Activated T-cell treated with anti-CD3 and anti-CD28 coated beads for 1 hour (primary cell): ENCODE results near the gene GOLGA6L7.
"Not testable (repeated sequence)": the region's sequence is repeated elsewhere in the genome, so short reads cannot be mapped to it uniquely, and the experiment has no call there.

Source experiments
- DNase-seq: peaks from one replicate; pipeline ENCODE4 v3.0.0-alpha.2; 2020; ENCODE audit warnings: low read depth

The GOLGA6L7 gene

DNA sequence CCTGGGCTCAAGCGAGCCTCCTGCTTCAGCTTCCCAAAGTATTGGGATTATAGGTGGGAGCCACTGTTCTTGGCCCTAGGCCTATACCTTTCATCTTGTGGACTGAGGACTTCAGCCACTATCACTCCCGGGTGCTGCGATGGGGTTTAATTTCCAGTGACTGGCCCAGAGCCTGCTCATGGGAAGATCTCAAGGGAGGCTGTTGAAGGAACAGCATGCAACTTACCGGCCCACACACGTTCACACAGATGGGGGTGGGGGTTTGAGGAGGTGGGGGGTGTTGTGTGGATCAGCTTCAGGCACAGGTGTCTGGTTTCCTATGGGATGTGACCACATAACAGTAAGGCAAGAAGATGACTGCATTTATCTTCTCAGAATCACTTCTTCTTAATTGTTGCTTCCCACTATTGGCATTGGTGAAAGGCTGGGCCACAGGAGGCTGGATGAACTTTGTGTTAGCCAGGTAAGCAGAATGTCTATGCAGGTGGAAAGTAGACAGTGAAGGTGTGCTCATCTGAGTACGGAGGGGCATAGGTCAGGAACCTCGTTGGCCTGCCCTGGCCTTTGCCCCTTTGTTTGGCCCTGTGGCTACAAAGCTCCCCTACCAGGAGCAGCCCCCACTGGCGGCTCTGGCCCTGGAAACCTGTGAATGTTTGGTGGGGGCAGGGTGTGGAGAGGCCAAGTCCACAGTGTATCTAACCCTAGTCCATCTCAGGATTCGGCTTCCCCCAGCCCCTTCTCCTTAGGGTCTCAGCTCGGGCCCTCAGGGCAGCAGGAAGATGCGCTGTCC is 35.9 kb upstream of the GOLGA6L7 start:
- DNase-seq = no peak

DNA sequence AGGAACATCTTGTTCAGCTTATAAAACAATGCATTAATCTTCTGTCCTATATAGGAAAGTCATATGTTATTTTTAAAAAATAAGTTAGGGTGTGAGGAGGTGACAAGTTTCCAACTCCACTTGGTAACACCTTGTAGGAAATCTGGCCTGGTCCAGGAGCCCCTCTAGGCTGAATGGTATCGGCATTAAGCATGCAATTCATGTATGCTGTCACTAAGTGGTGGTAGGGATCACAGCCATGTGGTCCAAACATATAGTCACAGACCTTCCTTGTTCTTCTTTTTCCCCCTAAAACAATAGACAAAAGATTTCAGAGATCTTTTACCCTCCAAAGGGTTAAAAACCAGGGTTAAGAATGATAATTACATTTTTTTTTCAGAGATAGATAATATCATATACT is 33.2 kb upstream of the GOLGA6L7 start:
- DNase-seq = no peak

DNA sequence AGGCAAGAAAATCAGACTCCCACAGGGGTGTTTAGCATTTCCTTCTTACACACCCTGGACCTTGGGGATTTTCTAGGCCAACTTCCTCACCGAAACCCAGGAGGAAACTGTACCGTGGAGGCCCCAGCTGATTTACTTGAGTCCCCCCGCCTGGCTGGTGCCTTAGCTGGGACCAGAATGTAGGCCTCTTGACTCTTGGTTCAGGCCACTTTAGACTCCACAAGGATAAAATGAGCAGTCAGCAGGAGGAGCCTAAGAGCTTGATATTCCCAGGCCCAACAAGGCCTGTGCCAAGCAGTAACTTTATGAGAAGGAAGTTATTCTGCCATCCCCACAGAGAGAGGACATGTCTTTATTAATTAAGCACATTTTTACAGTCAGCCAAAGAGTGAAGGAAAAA is 32.7 kb upstream of the GOLGA6L7 start:
- no peak for DNase-seq

DNA sequence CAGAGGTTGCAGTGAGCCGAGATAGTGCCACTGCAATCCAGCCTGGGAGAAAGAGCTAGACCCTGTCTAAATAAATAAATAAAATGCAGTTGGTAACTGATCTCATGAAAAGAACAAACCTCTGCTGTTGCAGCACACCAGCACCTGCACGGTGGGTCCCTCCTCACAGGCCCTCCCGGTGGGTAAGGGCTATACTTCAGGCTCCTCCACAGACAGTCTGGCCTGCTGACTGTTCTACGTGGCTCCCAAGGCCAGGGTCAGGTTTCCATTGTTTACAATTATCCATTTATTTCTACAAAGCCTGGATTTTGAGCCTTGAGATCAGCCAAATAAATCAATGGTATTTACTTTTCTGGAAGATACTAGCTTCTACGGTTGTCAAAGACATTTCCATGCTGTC is 32.2 kb upstream of the GOLGA6L7 start:
- DNase-seq = no peak

DNA sequence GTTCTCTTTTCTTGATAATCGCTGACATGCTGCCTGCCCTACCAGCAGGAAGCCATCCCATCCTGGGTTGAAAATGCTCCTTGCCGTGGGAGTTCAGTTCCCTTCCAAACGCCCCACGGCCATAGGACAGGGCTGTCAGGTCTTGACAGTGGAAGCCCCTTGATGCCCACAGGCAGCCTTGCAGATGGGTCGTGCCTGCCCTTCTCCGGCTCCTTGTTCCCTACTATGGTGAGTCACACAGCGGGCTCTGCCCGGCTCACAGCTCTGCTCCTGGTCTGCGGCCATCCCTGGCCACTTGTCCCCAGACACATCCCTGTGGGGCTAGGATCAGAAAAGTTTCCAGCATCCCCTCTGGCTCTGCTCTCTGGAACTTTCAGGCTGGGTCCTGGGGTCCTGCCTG is 31.1 kb upstream of the GOLGA6L7 start:
- DNase-seq = no peak

DNA sequence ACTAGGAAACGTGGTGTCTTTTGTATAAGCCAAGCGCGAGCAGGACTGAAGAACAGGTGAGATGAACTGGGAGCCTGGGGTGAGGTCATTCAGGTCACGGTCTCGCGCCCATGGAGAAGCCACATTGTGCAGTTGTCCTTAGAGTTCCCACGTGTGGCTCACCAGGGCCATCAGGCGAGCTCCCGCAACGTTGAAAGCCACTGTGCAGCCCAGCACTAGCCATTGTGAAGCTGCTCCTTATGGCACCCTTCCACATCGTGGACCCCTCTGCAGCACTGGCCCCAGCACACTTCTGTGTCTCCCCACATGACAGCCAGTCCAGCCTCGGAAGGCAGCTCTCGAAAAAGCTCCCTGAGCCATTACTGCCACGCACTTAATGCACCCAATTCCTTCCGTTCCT is 29.8 kb upstream of the GOLGA6L7 start:
- DNase-seq = no peak

DNA sequence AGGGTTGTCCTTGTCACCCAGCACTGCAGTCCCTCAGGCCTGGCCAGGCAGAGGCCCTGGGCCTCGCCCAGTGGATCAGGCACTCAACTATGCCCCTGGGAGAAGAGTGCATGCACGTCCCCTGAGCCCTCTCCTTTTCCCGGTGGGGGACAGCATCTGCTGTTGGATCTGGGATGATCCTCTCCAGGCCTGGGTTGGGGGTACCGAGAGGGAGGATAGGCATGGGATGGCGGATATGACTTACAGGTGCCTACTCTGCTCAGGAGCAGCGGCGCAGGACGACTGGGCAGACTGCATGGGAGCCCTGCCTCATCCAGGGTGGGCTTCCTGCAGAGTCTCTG is 28.4 kb upstream of the GOLGA6L7 start:
- no peak for DNase-seq

DNA sequence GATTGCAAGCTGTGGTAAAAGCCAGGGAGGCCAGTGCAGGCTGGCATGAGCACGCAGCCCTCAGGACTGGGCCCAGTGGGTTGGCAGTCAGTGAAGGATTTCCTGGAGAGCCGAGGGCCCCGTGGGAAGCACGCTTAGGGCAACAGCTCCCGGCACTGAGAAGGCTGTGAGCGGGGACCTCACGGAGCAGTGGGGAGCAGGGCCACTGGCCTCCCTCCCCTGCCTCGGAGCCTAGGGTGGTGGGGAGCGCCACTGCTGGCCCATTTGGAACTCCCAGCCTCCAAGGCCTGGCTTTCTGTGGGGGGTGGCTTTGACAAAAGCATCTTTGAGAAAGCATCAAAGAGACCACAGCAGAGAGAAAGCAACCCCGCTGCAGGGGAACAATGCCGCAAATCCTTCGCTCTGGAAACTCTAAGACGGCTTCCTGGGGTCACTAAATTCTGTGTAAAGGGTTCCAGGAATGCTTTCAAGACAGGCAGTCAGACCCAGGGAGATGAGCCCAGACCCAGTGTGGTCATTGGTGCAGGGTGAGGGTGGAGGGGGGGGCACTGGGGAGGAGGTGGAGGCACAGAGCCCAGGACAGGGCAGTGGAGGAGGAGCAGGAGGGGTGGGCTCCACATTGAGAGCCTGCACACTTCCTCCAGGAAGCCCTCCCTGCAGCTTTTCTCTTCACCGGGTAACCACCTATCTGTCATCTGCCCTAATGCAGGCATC is 27.8 kb upstream of the GOLGA6L7 start:
- no peak for DNase-seq

DNA sequence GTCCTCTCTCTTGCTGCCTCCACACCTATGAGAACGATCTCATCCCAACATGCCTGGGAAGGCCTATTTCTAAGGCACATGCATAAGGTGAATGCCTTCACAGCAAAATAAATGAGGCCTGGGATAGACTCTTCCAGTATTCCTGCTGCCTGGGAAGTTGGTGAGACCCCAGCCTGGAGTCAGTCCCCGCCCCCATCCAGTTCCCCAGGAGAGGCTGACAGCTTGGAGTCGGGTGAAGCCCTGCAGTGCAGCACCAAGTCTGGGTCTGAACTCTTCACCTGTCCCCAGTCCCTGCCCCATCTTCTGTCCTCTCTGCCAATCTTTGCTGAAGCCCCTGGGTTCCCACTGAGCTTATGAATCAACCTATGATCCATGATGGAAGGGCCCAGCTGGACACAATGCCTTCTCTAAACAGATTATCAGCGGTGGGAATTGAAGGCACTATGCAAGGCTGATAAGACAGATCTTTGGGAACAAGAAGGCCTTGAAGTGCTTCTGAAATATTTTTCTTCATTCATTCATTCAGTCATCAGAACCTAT is 27.1 kb upstream of the GOLGA6L7 start:
- no peak for DNase-seq

DNA sequence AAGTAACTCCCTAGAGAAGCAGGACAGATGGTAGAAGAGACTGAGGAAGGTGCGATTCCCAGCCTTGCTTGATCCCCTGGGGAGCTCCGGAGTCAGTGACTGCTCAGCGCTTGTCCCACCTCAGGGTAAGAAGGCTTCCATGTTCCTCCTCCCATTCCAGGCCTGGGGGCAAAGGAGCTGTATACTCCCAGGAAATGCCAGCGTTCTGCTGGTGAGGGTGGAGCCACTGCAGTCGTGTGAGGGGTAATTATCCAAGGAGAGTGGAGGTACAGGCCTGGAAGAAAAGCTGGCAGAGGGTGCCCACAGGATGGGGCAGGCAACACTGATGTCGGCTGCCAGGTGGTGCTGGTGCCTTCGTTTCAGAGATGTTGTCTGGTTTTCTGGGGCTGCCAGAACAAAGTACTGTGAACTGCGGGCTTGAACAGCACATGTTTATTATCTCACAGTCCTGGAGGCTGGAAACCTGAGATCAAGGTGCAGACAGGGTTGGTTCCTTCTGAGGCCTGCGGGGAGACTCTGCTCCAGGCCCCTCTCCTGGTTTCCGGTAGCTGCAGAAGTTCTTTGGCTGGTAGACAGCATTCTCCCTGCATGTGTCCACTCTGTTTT is 25.2 kb upstream of the GOLGA6L7 start:
- no peak for DNase-seq

DNA sequence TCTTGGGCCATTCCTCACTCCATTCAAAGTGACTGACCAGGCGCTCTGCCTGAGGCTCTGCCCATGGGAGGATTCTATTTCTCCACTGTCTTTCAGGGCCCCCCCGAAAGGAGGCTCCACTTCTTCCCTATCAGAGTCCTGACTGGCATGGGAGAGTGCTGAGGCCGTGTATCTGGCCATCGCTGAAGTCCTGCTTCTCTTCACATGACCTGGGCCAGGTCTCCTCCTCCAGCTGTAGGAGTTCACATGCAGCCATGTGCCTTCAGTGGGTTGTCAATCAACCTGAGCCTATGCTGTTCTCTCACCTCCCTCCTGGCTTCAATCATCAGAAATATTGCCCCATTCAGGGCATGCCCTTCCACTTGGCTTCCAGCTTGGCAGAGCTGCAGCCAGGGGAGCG is 24.6 kb upstream of the GOLGA6L7 start:
- no peak for DNase-seq

DNA sequence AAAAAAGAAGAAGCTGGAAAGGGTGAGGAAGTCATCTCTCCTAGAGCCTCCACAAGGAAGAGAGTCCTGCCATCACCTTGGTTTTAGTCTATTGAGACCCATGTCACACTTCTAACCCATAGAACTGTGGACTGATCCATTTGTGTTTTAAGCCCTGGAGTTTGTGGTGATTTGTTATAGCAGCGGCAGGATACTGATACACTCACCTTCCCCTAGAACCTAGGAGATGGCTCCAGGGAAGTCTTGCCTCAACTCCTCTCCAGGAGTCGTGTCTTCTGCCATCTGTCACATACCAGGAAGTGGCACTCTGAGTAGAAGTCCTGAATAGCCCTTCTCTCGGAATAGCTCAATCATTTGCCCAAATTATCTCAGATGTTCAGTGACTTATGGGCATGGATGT is 22.7 kb upstream of the GOLGA6L7 start:
- no peak for DNase-seq

DNA sequence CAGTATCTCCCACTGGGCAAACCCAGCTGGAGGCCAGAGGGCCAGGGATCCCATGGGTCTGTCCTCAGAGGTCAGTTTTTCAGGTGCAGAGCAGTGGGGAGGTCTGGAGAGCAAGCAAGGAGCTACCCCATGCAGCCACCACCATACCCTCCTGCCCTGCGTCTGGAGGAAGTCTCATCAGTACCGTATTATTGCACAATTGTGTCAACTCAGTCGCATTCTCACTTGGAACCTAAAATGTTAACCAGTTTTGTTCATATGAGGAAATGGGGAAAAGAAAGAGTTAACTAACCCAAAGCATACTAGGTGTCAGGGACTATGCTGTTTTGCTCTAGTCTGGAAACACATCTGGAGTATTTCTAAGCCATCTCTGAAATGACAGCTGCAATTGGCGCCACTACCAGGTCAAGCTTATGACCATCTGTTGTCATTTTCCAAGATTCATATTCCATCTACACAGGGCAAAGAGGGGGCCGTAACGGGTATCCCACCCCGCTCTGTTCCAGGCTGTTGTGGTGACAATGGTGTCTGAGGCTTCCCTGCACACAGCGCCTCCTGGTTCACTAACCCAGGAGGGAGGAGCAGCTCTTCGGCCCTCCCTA is 20.4 kb upstream of the GOLGA6L7 start:
- no peak for DNase-seq

DNA sequence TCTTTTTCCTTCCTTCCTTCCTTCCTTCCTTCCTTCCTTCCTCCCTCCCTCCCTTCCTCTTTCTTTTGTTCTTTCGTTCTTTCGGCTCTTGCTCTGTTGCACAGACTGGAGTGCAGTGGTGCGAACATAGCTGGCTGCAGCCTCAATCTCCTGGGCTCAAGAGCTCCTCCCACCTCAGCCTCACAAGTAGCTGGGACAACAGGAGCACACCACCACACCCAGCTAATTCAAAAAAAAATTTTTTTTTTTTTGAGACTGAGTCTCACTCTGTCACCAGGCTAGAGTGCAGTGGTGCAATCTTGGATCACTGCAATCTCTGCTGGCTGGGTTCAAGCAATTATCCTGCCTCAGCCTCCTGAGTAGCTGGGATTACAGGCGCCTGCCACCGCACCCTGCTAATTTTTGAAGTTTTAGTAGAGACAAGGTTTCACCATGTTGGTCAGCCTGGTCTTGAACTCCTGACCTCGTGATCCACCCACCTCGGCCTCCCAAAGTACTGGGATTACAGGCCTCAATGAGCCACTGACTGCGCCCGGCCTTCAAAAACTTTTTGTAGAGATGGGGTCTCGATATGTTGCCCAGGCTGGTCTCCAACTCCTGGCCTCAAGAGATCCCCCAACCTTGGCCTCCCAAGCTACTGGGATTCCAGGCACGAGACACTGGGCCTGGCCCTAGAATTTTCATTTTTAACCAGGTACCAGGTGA is 13.3 kb upstream of the GOLGA6L7 start:
- DNase-seq = not testable (repeated sequence)

DNA sequence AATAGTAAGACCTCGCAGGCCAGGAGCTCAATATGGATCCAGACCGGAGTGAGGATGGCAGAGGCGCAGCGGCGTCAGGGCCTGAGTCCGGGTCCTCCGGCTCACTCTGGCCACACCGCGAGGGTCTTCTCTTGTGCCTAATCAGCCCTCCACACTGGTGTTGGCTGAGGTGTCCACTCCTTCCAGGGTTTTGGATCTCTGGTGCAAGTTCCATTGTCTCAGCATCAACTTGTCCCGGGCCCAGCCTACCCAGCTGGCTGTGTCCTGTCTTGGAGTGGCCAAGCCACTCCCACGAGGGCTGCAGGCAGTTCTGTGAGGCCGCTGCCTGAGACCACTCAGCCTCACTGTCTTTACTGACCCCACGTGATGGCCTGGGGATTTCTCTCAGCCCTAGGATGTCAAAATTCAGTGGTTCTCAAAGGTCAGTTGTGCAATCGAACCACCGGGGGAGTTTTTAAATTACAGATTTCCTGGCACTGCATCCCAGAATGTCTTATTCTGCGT is 12.6 kb upstream of the GOLGA6L7 start:
- no peak for DNase-seq

DNA sequence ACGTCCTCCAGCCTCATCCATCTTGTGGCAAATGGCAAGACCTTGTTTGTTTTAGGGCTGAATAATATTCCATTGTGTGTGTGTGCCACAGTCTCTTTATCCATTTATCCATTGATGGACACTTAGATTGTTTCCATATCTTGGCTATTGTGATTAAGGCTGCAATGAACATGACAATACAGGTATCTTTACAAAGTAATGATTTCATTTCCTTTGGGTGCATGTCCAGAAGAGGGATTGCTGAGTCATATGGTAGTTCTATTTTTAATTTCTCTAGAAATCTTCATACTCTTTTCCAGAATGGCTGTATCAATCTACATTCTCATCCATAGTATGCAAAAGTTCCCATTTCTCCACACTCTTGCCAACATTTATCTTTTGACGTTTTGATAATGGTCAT is 6.1 kb upstream of the GOLGA6L7 start:
- DNase-seq = not testable (repeated sequence)

DNA sequence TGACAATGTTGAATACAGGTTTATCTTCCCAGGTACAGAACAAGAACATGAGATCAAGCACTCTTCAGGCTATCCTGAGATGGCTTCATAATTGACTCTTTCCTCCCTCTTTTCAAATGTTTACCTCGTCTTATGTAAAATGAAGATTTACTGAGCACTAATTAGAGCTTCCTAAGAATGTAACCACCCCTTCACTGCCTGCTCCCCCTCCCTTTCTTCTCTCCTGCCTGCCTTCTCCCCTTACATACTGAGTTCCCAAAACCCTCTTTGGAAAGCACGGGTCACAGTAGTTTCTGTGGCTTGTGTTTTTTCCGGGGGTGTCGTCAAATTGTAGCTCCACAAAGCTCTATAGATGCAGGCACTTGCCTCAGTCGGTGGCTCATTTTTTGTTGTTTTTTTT is 5.2 kb upstream of the GOLGA6L7 start:
- not testable (repeated sequence) for DNase-seq

DNA sequence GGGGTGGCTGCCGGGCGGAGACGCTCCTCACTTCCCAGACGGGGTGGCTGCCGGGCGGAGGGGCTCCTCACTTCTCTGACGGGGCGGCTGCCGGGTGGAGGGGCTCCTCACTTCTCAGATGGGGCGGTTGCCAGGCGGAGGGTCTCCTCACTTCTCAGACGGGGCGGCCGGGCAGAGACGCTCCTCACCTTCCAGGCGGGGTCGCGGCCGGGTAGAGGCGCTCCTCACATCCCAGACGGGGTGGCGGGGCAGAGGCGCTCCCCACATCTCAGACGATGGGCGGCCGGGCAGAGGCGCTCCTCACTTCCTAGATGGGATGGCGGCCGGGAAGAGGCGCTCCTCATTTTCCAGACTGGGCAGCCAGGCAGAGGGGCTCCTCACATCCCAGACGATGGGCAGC is 1.3 kb upstream of the GOLGA6L7 start:
- DNase-seq = not testable (repeated sequence)

DNA sequence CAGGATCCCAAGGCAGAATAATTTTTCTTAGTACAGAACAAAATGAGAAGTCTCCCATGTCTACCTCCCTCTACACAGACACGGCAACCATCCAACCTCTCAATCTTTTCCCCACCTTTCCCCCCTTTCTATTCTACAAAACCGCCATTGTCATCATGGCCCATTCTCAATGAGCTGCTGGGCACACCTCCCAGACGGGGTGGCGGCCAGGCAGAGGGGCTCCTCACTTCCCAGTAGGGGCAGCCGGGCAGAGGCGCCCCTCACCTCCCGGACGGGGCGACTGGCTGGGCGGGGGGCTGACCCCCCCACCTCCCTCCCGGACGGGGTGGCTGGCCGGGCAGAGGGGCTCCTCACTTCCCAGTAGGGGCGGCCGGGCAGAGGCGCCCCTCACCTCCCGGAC is 827 bp upstream of the GOLGA6L7 start:
- not testable (repeated sequence) for DNase-seq

DNA sequence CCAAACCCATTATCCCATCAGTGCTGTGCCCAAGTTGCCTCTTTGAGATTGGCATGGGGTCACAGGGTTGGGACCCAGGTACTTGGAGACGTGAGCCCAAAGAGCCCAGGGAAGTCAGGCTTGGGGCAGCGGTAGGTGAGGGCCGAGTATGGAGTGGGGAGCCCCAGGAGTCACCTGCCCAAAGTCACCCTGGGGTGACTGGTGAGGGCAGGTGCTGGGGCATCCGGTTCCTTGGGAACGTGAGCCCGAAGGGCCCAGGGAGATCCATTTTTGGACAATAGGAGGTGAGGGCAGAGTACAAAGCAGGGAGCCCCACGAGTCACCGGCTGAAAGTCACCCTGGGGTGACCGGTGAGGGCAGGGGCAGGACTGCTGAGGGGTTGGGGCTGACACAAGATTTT is 485 bp downstream of the GOLGA6L7 start:
- DNase-seq = not testable (repeated sequence)

DNA sequence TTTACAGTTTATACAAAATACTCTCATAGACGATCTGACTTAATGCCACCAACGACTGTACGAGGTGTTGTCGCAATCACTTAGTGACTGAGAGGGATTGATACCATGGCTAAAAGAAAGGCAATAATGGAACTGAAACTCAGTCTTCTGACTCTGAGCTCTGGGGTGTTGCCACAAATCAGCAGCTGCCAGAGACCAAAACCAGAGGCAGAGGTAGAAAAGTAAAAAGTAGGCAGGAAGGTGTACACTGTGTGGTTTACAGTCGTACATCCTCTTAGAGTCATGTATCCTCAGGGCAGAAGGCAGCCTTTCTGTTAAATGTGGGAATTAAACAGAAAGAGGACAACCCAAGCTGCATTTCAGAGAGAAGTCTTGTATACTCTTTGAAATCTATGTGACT is 1.2 kb downstream of the GOLGA6L7 start:
- not testable (repeated sequence) for DNase-seq

DNA sequence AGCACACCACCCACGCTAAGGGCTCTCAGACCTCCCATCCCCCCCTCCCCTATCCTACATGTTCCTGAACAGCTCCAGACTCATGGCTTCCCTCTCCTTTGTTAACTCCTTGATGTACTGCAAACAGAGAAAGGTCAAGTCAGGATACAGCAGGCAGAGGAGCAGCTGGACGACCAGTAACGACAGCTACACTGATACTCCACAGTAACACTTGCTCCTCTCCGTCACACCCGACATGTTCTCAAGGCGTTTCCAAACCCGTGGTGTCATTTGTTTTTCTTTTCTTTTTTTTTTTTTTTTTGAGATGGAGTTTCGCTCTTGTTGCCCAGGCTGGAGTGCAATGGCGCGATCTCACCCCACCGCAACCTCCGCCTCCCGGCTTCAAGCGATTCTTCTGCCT is 4.3 kb downstream of the GOLGA6L7 start:
- not testable (repeated sequence) for DNase-seq
